Measurements from ENCODE around the gene CACNA2D1.

CACNA2D1 gene

DNA sequence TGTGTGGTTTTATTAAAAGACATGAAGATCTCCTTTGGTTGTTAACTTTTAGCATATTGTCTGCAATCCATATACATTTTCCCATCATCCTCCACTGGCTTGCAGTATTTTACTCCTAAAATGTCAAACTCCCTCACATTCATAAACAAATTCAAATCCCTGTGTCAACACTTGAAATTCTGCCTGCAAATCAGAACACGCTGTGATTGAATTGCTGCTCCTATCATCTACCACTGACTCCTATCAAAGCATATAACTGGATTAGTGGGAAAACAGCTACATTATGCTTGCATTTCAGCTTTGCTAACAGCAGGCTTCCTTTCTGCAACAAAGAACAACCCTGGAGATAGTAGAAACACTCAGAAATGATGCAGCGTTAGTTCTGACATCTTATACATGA, 392.0 kb downstream of the CACNA2D1 start:
- H2BK120ac ChIP-seq (ENCODE audit: low read depth, low read length) = no peak overlapping the region
- no peaks in the 10 kb centered on the region for H3K27me3 ChIP-seq (ENCODE audit: insufficient read depth, low read length, poor library complexity)
- H3K4ac ChIP-seq (ENCODE audit: low read depth, low read length) = no peak overlapping the region
- H4K8ac ChIP-seq (ENCODE audit: low read depth, low read length) = no peak overlapping the region
- no peak overlapping the region for H2AK5ac ChIP-seq (ENCODE audit: low read length)
- H2BK15ac ChIP-seq (replicated peaks; ENCODE audit: low read depth) = no peak overlapping the region
- peaks cover 1% of the 10 kb centered on the region for H3K4me1 ChIP-seq (ENCODE audit: control insufficient read depth, low read depth, low read length)
- H3K9ac ChIP-seq (ENCODE audit: low read length) = no peak overlapping the region
- H3K36me3 ChIP-seq (ENCODE audit: control insufficient read depth, insufficient read depth, low read length) = no peaks in the 10 kb centered on the region
- no peak overlapping the region for H3K56ac ChIP-seq (ENCODE audit: low read length)
- no peak overlapping the region for H2BK5ac ChIP-seq (ENCODE audit: low read length)
- no peak overlapping the region for H4K5ac ChIP-seq (ENCODE audit: low read length)
- H3K23ac ChIP-seq (ENCODE audit: low read length) = no peak overlapping the region
- no peaks in the 10 kb centered on the region for H3K79me2 ChIP-seq (ENCODE audit: control insufficient read depth, insufficient read depth, low read length)
- no peak overlapping the region for H3K18ac ChIP-seq (ENCODE audit: low read length)
- no peak overlapping the region for H3K4me2 ChIP-seq (ENCODE audit: low read length)
- no peak overlapping the region for H3K4me3 ChIP-seq (ENCODE audit: low read length)
- no peaks in the 10 kb centered on the region for H3K79me1 ChIP-seq (ENCODE audit: low read length)
- H3K27ac ChIP-seq (ENCODE audit: low read depth, low read length) = no peak overlapping the region
- no CpG with 5 or more reads among the region's 2 CpGs for WGBS (ENCODE audit: extremely low coverage, insufficient coverage, low lambda C conversion rate)
- peak; percentile 79 for DNase-seq

DNA sequence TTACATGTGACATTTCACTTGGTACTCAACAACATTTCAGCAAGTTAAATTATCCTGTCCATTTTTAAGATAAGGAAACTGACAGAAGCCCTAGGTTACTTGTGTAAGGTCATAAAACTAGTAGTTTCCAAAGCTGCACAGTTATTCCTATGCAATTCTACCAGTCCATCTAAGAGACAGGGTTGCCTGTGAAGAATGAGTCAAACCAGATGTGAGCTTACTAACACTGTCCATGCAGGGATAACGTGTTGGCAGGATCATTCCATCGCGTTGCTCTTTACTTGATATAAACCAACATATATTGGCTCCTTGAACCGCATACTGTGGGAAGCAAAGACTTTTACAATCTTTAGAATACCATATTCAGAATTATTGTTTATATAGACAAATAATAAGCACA, 392.8 kb downstream of the CACNA2D1 start:
- Histone ChIP-seq H3K23ac (ENCODE audit: low read length) (no peak overlapping the region), H2AK5ac (ENCODE audit: low read length) (no peak overlapping the region), H4K8ac (ENCODE audit: low read depth, low read length) (no peak overlapping the region), H3K79me1 (ENCODE audit: low read length) (no peaks in the 10 kb centered on the region), H3K56ac (ENCODE audit: low read length) (no peak overlapping the region), H3K27me3 (ENCODE audit: insufficient read depth, low read length, poor library complexity) (no peaks in the 10 kb centered on the region), H2BK120ac (ENCODE audit: low read depth, low read length) (no peak overlapping the region), H3K4ac (ENCODE audit: low read depth, low read length) (no peak overlapping the region), H3K4me1 (ENCODE audit: control insufficient read depth, low read depth, low read length) (peaks cover 1% of the 10 kb centered on the region), H3K27ac (ENCODE audit: low read depth, low read length) (no peak overlapping the region), H3K4me2 (ENCODE audit: low read length) (no peak overlapping the region), H3K9ac (ENCODE audit: low read length) (no peak overlapping the region), H3K36me3 (ENCODE audit: control insufficient read depth, insufficient read depth, low read length) (no peaks in the 10 kb centered on the region), H3K4me3 (ENCODE audit: low read length) (no peak overlapping the region), H3K18ac (ENCODE audit: low read length) (no peak overlapping the region), H2BK15ac (replicated peaks; ENCODE audit: low read depth) (no peak overlapping the region), H2BK5ac (ENCODE audit: low read length) (no peak overlapping the region), H4K5ac (ENCODE audit: low read length) (no peak overlapping the region), H3K79me2 (ENCODE audit: control insufficient read depth, insufficient read depth, low read length) (no peaks in the 10 kb centered on the region)
- no peak for DNase-seq
- no CpG with 5 or more reads among the region's 4 CpGs for WGBS (ENCODE audit: extremely low coverage, insufficient coverage, low lambda C conversion rate)

DNA sequence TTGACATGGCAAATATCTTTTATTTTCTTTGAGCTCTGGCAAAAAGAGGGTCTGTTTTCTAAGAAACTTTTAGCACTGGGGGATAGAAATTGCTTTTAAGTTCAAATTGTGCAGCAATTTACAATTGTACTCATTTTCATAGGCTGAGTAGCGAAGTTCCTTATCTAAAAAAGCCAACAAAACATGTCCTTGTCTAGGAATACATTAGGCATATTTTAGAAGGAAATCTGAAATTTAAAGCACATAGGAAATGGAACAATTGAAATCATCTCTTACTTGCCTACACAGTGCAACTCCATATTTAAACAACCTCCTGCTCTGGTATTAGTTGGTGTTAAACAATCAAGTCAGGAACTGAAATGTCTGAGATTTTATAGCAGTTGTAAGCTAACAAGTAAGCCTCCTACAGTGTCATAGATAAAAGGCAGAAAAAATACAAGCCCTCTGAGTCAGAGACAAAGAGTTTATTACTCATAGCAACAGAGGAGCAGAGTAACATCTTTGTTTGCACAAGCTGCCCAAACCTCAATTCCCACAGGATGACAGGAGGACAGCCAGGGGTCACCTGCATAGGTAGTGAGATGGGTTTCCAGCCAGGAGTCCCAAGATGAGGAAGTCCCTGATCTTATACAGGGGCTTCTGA, 393.6 kb downstream of the CACNA2D1 start:
- peak; percentile 65 for DNase-seq
- Histone ChIP-seq H3K79me2 (ENCODE audit: control insufficient read depth, insufficient read depth, low read length) (no peaks in the 10 kb centered on the region), H3K79me1 (ENCODE audit: low read length) (no peaks in the 10 kb centered on the region), H3K27ac (ENCODE audit: low read depth, low read length) (no peak overlapping the region), H3K36me3 (ENCODE audit: control insufficient read depth, insufficient read depth, low read length) (no peaks in the 10 kb centered on the region), H2AK5ac (ENCODE audit: low read length) (no peak overlapping the region), H2BK15ac (replicated peaks; ENCODE audit: low read depth) (no peak overlapping the region), H3K4me1 (ENCODE audit: control insufficient read depth, low read depth, low read length) (peaks cover 1% of the 10 kb centered on the region), H3K56ac (ENCODE audit: low read length) (no peak overlapping the region), H3K4me2 (ENCODE audit: low read length) (no peak overlapping the region), H3K9ac (ENCODE audit: low read length) (no peak overlapping the region), H3K4me3 (ENCODE audit: low read length) (no peak overlapping the region), H3K4ac (ENCODE audit: low read depth, low read length) (no peak overlapping the region), H4K5ac (ENCODE audit: low read length) (no peak overlapping the region), H3K27me3 (ENCODE audit: insufficient read depth, low read length, poor library complexity) (no peaks in the 10 kb centered on the region), H3K18ac (ENCODE audit: low read length) (no peak overlapping the region), H3K23ac (ENCODE audit: low read length) (no peak overlapping the region), H2BK120ac (ENCODE audit: low read depth, low read length) (no peak overlapping the region), H2BK5ac (ENCODE audit: low read length) (no peak overlapping the region), H4K8ac (ENCODE audit: low read depth, low read length) (no peak overlapping the region)
- WGBS (ENCODE audit: extremely low coverage, insufficient coverage, low lambda C conversion rate) = no CpG with 5 or more reads among the region's 1 CpG

DNA sequence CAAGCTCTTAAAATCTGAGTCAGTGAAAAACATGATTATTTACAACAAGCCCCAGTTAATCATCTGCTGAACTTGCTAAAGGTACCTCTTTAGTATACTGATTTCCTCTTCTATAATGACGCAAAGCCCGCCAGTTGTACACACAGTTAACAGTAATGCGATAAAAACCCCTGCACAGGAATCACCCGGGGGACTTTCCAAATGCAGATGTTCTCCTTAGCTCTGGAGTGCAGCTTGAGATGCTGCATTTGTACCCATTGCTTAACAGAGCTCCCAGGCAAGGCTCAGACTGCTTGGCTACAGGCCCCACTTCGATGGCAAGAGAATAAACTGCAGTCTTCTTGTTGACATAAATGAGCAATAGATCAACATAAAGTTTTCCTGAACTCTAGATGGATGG, 394.1 kb downstream of the CACNA2D1 start:
- H4K5ac ChIP-seq (ENCODE audit: low read length) = no peak overlapping the region
- H3K4me3 ChIP-seq (ENCODE audit: low read length) = no peak overlapping the region
- H4K8ac ChIP-seq (ENCODE audit: low read depth, low read length) = no peak overlapping the region
- H3K79me2 ChIP-seq (ENCODE audit: control insufficient read depth, insufficient read depth, low read length) = no peaks in the 10 kb centered on the region
- H3K4me2 ChIP-seq (ENCODE audit: low read length) = no peak overlapping the region
- no peaks in the 10 kb centered on the region for H3K79me1 ChIP-seq (ENCODE audit: low read length)
- no peaks in the 10 kb centered on the region for H3K36me3 ChIP-seq (ENCODE audit: control insufficient read depth, insufficient read depth, low read length)
- H2BK5ac ChIP-seq (ENCODE audit: low read length) = no peak overlapping the region
- H2AK5ac ChIP-seq (ENCODE audit: low read length) = no peak overlapping the region
- no peak overlapping the region for H2BK120ac ChIP-seq (ENCODE audit: low read depth, low read length)
- H3K9ac ChIP-seq (ENCODE audit: low read length) = no peak overlapping the region
- no CpG with 5 or more reads among the region's 5 CpGs for WGBS (ENCODE audit: extremely low coverage, insufficient coverage, low lambda C conversion rate)
- DNase-seq = no peak
- H3K27ac ChIP-seq (ENCODE audit: low read depth, low read length) = no peak overlapping the region
- no peak overlapping the region for H3K18ac ChIP-seq (ENCODE audit: low read length)
- peaks cover 1% of the 10 kb centered on the region for H3K4me1 ChIP-seq (ENCODE audit: control insufficient read depth, low read depth, low read length)
- H3K27me3 ChIP-seq (ENCODE audit: insufficient read depth, low read length, poor library complexity) = no peaks in the 10 kb centered on the region
- H3K56ac ChIP-seq (ENCODE audit: low read length) = no peak overlapping the region
- H2BK15ac ChIP-seq (replicated peaks; ENCODE audit: low read depth) = no peak overlapping the region
- no peak overlapping the region for H3K4ac ChIP-seq (ENCODE audit: low read depth, low read length)
- no peak overlapping the region for H3K23ac ChIP-seq (ENCODE audit: low read length)

DNA sequence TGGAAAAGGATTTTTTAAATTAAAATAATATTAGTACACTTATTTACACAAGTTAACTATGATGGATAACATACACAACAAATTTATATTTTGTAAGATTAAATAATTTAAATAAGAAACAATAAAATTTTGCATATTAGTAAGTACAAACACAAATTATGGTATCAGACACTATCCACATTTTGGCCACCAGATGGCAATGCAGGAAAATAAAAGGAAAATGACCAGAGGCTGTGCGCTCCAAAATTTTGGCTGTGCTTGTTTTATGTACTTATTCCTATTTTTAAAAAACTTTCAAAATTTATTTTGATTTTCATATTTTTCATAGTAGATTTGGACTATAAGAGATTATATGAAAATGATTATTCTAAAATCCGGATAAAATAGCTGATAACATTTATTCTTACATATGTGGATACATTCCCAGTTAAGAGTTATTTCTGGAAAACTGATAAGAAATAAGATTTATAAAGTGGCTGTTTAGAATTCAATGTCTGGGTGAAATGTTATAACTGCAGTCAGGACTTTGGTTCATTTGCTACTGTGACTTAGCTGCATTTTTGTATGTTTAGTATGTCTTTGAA, 399.0 kb downstream of the CACNA2D1 start:
- H3K4me2 ChIP-seq (ENCODE audit: low read length) = no peak overlapping the region
- no peaks in the 10 kb centered on the region for H3K36me3 ChIP-seq (ENCODE audit: control insufficient read depth, insufficient read depth, low read length)
- H4K5ac ChIP-seq (ENCODE audit: low read length) = no peak overlapping the region
- H2AK5ac ChIP-seq (ENCODE audit: low read length) = no peak overlapping the region
- H3K23ac ChIP-seq (ENCODE audit: low read length) = no peak overlapping the region
- no peaks in the 10 kb centered on the region for H3K79me1 ChIP-seq (ENCODE audit: low read length)
- H3K79me2 ChIP-seq (ENCODE audit: control insufficient read depth, insufficient read depth, low read length) = no peaks in the 10 kb centered on the region
- no peaks in the 10 kb centered on the region for H3K4me1 ChIP-seq (ENCODE audit: control insufficient read depth, low read depth, low read length)
- no peak overlapping the region for H2BK15ac ChIP-seq (replicated peaks; ENCODE audit: low read depth)
- no peak overlapping the region for H2BK120ac ChIP-seq (ENCODE audit: low read depth, low read length)
- no peak overlapping the region for H3K4me3 ChIP-seq (ENCODE audit: low read length)
- no peaks in the 10 kb centered on the region for H3K27me3 ChIP-seq (ENCODE audit: insufficient read depth, low read length, poor library complexity)
- H3K4ac ChIP-seq (ENCODE audit: low read depth, low read length) = no peak overlapping the region
- no peak overlapping the region for H2BK5ac ChIP-seq (ENCODE audit: low read length)
- H3K56ac ChIP-seq (ENCODE audit: low read length) = no peak overlapping the region
- no peak overlapping the region for H4K8ac ChIP-seq (ENCODE audit: low read depth, low read length)
- peak; percentile 38 for DNase-seq
- H3K9ac ChIP-seq (ENCODE audit: low read length) = no peak overlapping the region
- H3K27ac ChIP-seq (ENCODE audit: low read depth, low read length) = no peak overlapping the region
- H3K18ac ChIP-seq (ENCODE audit: low read length) = no peak overlapping the region
- no CpG with 5 or more reads among the region's 2 CpGs for WGBS (ENCODE audit: extremely low coverage, insufficient coverage, low lambda C conversion rate)

DNA sequence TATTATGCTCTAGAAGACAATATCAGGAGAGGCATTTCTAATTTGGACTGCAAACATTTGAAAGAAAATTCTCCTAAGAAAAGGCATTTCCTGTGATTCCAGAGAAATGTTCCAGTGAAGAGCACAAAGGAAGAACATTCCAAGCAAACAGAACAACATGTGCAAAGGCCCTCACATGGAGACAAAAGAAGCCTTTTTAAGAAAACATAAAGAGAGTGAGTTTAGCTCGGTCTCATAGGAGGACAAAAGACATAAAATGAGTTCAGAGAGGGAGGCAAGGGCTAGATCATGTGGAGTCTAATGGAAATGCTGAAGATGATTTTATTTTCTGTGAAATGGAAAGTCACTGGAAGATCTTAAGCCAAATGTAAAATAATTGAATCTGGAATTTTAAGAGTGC, 404.0 kb downstream of the CACNA2D1 start:
- Histone ChIP-seq H3K4me1 (ENCODE audit: control insufficient read depth, low read depth, low read length) (no peaks in the 10 kb centered on the region), H3K27me3 (ENCODE audit: insufficient read depth, low read length, poor library complexity) (no peaks in the 10 kb centered on the region), H4K5ac (ENCODE audit: low read length) (no peak overlapping the region), H2AK5ac (ENCODE audit: low read length) (no peak overlapping the region), H3K79me2 (ENCODE audit: control insufficient read depth, insufficient read depth, low read length) (no peaks in the 10 kb centered on the region), H3K56ac (ENCODE audit: low read length) (no peak overlapping the region), H4K8ac (ENCODE audit: low read depth, low read length) (no peak overlapping the region), H3K9ac (ENCODE audit: low read length) (no peak overlapping the region), H3K23ac (ENCODE audit: low read length) (no peak overlapping the region), H2BK120ac (ENCODE audit: low read depth, low read length) (no peak overlapping the region), H3K4me3 (ENCODE audit: low read length) (no peak overlapping the region), H3K36me3 (ENCODE audit: control insufficient read depth, insufficient read depth, low read length) (no peaks in the 10 kb centered on the region), H3K79me1 (ENCODE audit: low read length) (no peaks in the 10 kb centered on the region), H2BK15ac (replicated peaks; ENCODE audit: low read depth) (no peak overlapping the region), H3K4ac (ENCODE audit: low read depth, low read length) (no peak overlapping the region), H3K4me2 (ENCODE audit: low read length) (no peak overlapping the region), H2BK5ac (ENCODE audit: low read length) (no peak overlapping the region), H3K27ac (ENCODE audit: low read depth, low read length) (no peak overlapping the region), H3K18ac (ENCODE audit: low read length) (no peak overlapping the region)
- no peak for DNase-seq
- no CpG with 5 or more reads among the region's 1 CpG for WGBS (ENCODE audit: extremely low coverage, insufficient coverage, low lambda C conversion rate)
